IMR-90 (cell line): ENCODE data around the gene SSBP3. TPM values are rescaled to one million over a fixed set of nuclear protein-coding genes. Genes with fewer than 3 reads are reported as not detected.

Experiments used
- ATAC-seq: fragments of 200-7000 bp; cut with Tn5 transposase; 2 replicates; pipeline ENCODE4 v1.9.1; 2020; ENCODE audit warnings: low read depth, mild to moderate bottlenecking, moderate library complexity
- BruUV-seq: library from RNA; stranded (reverse); fragments of 400-500 nt; replicated peaks from 2 replicates; lab custom pipeline; 2021; lab: Mats Ljungman, UMichigan
- CTCF ChIA-PET: fragments of 300-600 bp; formaldehyde crosslinking; extraction: SDS; loops from one replicate; lab custom pipeline; 2021; ENCODE audit warnings: antibody characterized with exemption; lab: Yijun Ruan, JAX
- POLR2A ChIA-PET: fragments of 300-600 bp; sonication (Branson Sonifier 250); formaldehyde crosslinking; loops from one replicate; lab custom pipeline; 2022; ENCODE audit warnings: antibody characterized with exemption; ENCODE audit not compliant: unreplicated experiment; lab: Charles Lee
- DNase-seq: peaks from one replicate; pipeline ENCODE4 v3.0.0; 2013
- H2AFZ ChIP-seq: replicated peaks from 2 replicates; pipeline ENCODE3; 2013; ENCODE audit warnings: low read length, mild to moderate bottlenecking; ENCODE audit not compliant: poor library complexity
- H2AK5ac ChIP-seq: 2 replicates; pipeline ENCODE4 v1.6.1; 2013; ENCODE audit warnings: low read depth, low read length, inconsistent platforms
- H2AK9ac ChIP-seq: replicated peaks from 2 replicates; pipeline ENCODE3; 2013; ENCODE audit warnings: mild to moderate bottlenecking, low read depth, low read length, moderate library complexity; ENCODE audit not compliant: poor library complexity
- H2BK120ac ChIP-seq: 2 replicates; pipeline ENCODE4 v1.6.1; 2013; ENCODE audit warnings: low read depth, low read length, inconsistent platforms
- H2BK15ac ChIP-seq: 3 replicates; pipeline ENCODE4 v1.6.1; 2013; ENCODE audit warnings: low read depth, low read length, inconsistent platforms
- H2BK20ac ChIP-seq: 2 replicates; pipeline ENCODE4 v1.6.1; 2013; ENCODE audit warnings: low read depth, mild to moderate bottlenecking, inconsistent platforms, low read length, moderate library complexity
- H2BK5ac ChIP-seq: 2 replicates; pipeline ENCODE4 v1.6.1; 2013; ENCODE audit warnings: mild to moderate bottlenecking, low read depth, low read length, inconsistent platforms; ENCODE audit not compliant: poor library complexity, severe bottlenecking
- H3K14ac ChIP-seq: replicated peaks from 2 replicates; pipeline ENCODE4 v1.6.1; 2013; ENCODE audit warnings: low read depth, low read length, inconsistent platforms
- H3K18ac ChIP-seq: 2 replicates; pipeline ENCODE4 v1.6.1; 2013; ENCODE audit warnings: low read depth, low read length, control low read depth
- H3K23ac ChIP-seq: 2 replicates; pipeline ENCODE4 v1.6.1; 2013; ENCODE audit warnings: low read depth, low read length, inconsistent platforms
- H3K27ac ChIP-seq: 2 replicates; pipeline ENCODE4 v1.5.1; 2013; ENCODE audit warnings: mild to moderate bottlenecking, control low read depth, low read length; ENCODE audit not compliant: insufficient read depth
- H3K27me3 ChIP-seq: 2 replicates; pipeline ENCODE4 v1.6.1; 2013; ENCODE audit warnings: low read length; ENCODE audit not compliant: control insufficient read depth, insufficient read depth
- H3K36me3 ChIP-seq: 2 replicates; pipeline ENCODE4 v1.6.1; 2013; ENCODE audit warnings: low read length, mixed read lengths; ENCODE audit not compliant: control insufficient read depth, insufficient read depth
- H3K4ac ChIP-seq: 2 replicates; pipeline ENCODE4 v1.6.1; 2013; ENCODE audit warnings: low read depth, low read length, inconsistent platforms
- H3K4me1 ChIP-seq: 2 replicates; pipeline ENCODE4 v1.6.1; 2013; ENCODE audit warnings: low read length, mixed read lengths; ENCODE audit not compliant: control insufficient read depth, insufficient read depth
- H3K4me2 ChIP-seq: 2 replicates; pipeline ENCODE4 v1.6.1; 2013; ENCODE audit warnings: low read depth, mild to moderate bottlenecking, control low read depth, low read length, moderate library complexity
- H3K4me3 ChIP-seq: 2 replicates; pipeline ENCODE4 v1.5.1; 2013; ENCODE audit warnings: low read depth, mild to moderate bottlenecking, control low read depth, low read length, moderate library complexity; ENCODE audit not compliant: insufficient read depth
- H3K56ac ChIP-seq: 2 replicates; pipeline ENCODE4 v1.6.1; 2013; ENCODE audit warnings: low read length, inconsistent platforms; ENCODE audit not compliant: insufficient read depth; ENCODE audit errors: extremely low read depth
- H3K79me1 ChIP-seq, 2 experiments: 2 replicates each; pipeline ENCODE4 v1.6.1; 2013; ENCODE audit warnings: low read length in 2 of 2, inconsistent platforms in 1 of 2, low read depth in 1 of 2
- H3K9ac ChIP-seq: 2 replicates; pipeline ENCODE4 v1.6.1; 2013; ENCODE audit warnings: low read depth, low read length, control low read depth
- H3K9me1 ChIP-seq: 2 replicates; pipeline ENCODE4 v1.6.1; 2013; ENCODE audit warnings: low read length, inconsistent platforms; ENCODE audit not compliant: insufficient read depth
- H3K9me3 ChIP-seq: 2 replicates; pipeline ENCODE4 v1.6.1; 2013; ENCODE audit warnings: low read length; ENCODE audit not compliant: control insufficient read depth, insufficient read depth
- H4K20me1 ChIP-seq: 2 replicates; pipeline ENCODE4 v1.6.1; 2013; ENCODE audit warnings: low read length, inconsistent platforms; ENCODE audit not compliant: insufficient read depth
- H4K5ac ChIP-seq: 2 replicates; pipeline ENCODE4 v1.6.1; 2013; ENCODE audit warnings: mild to moderate bottlenecking, low read depth, low read length, control low read depth
- H4K8ac ChIP-seq, 2 experiments: 2 replicates each; pipeline ENCODE4 v1.6.1; 2013; ENCODE audit warnings: low read depth in 2 of 2, low read length in 2 of 2, control low read depth in 1 of 2, inconsistent platforms in 1 of 2
- H4K91ac ChIP-seq: 2 replicates; pipeline ENCODE4 v1.6.1; 2013; ENCODE audit warnings: low read depth, low read length, inconsistent platforms; ENCODE audit not compliant: insufficient read depth
- BHLHE40 ChIP-seq: fragments of 150-350 bp; IDR thresholded peaks from 2 replicates; pipeline ENCODE4 v1.6.1; 2016; ENCODE audit warnings: mild to moderate bottlenecking, low read depth, low read length
- CEBPB ChIP-seq: IDR thresholded peaks from 2 replicates; pipeline ENCODE4 v1.6.1; 2012; ENCODE audit warnings: low read depth, low read length, improper control_type of control experiment
- CHD1 ChIP-seq: IDR thresholded peaks from 2 replicates; pipeline ENCODE4 v1.6.1; 2012; ENCODE audit warnings: low read depth, low read length, improper control_type of control experiment
- CTCF ChIP-seq: conservative IDR thresholded peaks from 2 replicates; pipeline ENCODE4 v1.5.1; 2012; ENCODE audit warnings: mild to moderate bottlenecking, low read depth, low read length, improper control_type of control experiment
- ELK1 ChIP-seq: fragments of 150-350 bp; IDR thresholded peaks from 2 replicates; pipeline ENCODE4 v1.6.1; 2016; ENCODE audit warnings: low read depth, mild to moderate bottlenecking, low read length, moderate library complexity, borderline replicate concordance
- FOS ChIP-seq: fragments of 150-350 bp; IDR thresholded peaks from 2 replicates; pipeline ENCODE4 v1.6.1; 2016; ENCODE audit warnings: low read depth, low read length
- MAFK ChIP-seq: IDR thresholded peaks from 2 replicates; pipeline ENCODE4 v1.6.1; 2012; ENCODE audit warnings: low read depth, low read length, improper control_type of control experiment
- MAZ ChIP-seq: IDR thresholded peaks from 2 replicates; pipeline ENCODE4 v1.6.1; 2012; ENCODE audit warnings: low read depth, mild to moderate bottlenecking, low read length, improper control_type of control experiment, moderate library complexity, borderline replicate concordance
- MXI1 ChIP-seq: IDR thresholded peaks from 2 replicates; pipeline ENCODE4 v1.6.1; 2012; ENCODE audit warnings: low read depth, mild to moderate bottlenecking, low read length, moderate library complexity, borderline replicate concordance
- NFE2L2 ChIP-seq: fragments of 150-350 bp; IDR thresholded peaks from 2 replicates; pipeline ENCODE4 v1.6.1; 2016; ENCODE audit warnings: low read depth, mild to moderate bottlenecking, low read length
- POLR2A ChIP-seq: IDR thresholded peaks from 2 replicates; pipeline ENCODE4 v1.6.1; 2012; ENCODE audit warnings: mild to moderate bottlenecking, low read depth, low read length
- RAD21 ChIP-seq: IDR thresholded peaks from 2 replicates; pipeline ENCODE4 v1.6.1; 2012; ENCODE audit warnings: low read length, improper control_type of control experiment
- RCOR1 ChIP-seq: IDR thresholded peaks from 2 replicates; pipeline ENCODE4 v1.6.1; 2012; ENCODE audit warnings: mild to moderate bottlenecking, low read length, improper control_type of control experiment; ENCODE audit not compliant: insufficient replicate concordance
- RFX5 ChIP-seq: IDR thresholded peaks from 2 replicates; pipeline ENCODE4 v1.8.0; 2012; ENCODE audit warnings: low read depth, mild to moderate bottlenecking, low read length, moderate library complexity
- SMC3 ChIP-seq: fragments of 150-350 bp; IDR thresholded peaks from 2 replicates; pipeline ENCODE4 v1.6.1; 2016; ENCODE audit warnings: low read depth, mild to moderate bottlenecking, antibody characterized with exemption, low read length, moderate library complexity
- USF2 ChIP-seq: fragments of 150-350 bp; IDR thresholded peaks from 2 replicates; pipeline ENCODE4 v1.6.1; 2017; ENCODE audit warnings: mild to moderate bottlenecking, antibody characterized with exemption, low read length, low read depth
- WGBS, 2 experiments: methylation state at CpG; one replicate each; pipeline versions ENCODE4 v1.1.5 to v1.1.7; 2013; ENCODE audit warnings: missing lambda C conversion rate in 2 of 2; ENCODE audit not compliant: insufficient read length in 1 of 2; ENCODE audit errors: extremely low coverage in 2 of 2; 5-methylcytosine and 5-hydroxymethylcytosine counted together
- dilution Hi-C: fragments of 300-500 bp; cut with HindIII; formaldehyde crosslinking; loops from one replicate; pipeline ENCODE4 v1.14.3; 2018; ENCODE audit warnings: low sequenced_read_pairs; ENCODE audit not compliant: unreplicated experiment
- in situ Hi-C: fragments of 300-500 bp; cut with MboI; formaldehyde crosslinking; loops from 3 replicates; pipeline ENCODE4 v1.14.3; 2019; ENCODE audit warnings: low sequenced_read_pairs, inconsistent platforms, mixed read lengths
- intact Hi-C: fragments of 100-400 bp; cut with micrococcal nuclease; formaldehyde crosslinking; loops from 2 replicates; pipeline ENCODE4 v1.10.0; 2022
- polyA plus RNA-seq, 3 experiments: library from polyadenylated mRNA; depleted of rRNA; stranded (reverse); fragments of >200 nt; gene quantifications; 2 replicates each; pipeline ENCODE4 v1.2.3, GENCODE V29; 2012; ENCODE audit warnings: low replicate concordance in 1 of 3
- total RNA-seq: library from RNA; depleted of rRNA; stranded (reverse); fragments of >200 nt; gene quantifications from 2 replicates; pipeline ENCODE4 v1.2.3, GENCODE V29; 2012

The SSBP3 gene
- total and polyA plus RNA-seq, 2 of the 4 experiments (the other 2 are of a cell fraction): 10.9 to 39.6 TPM

GRCh38 chr1:54390655-54391054 lies 15.5 kb downstream of the SSBP3 start:
- Histone ChIP-seq H3K27ac (no peak overlapping the region), H3K18ac (no peak overlapping the region), H2BK5ac (no peak overlapping the region), H3K14ac (no peak overlapping the region), H3K4me3 (no peak overlapping the region), H3K4me2 (no peak overlapping the region), H3K4me1 (peaks cover 14% of the 10 kb centered on the region), H3K36me3 (peaks cover 49% of the 10 kb centered on the region), H3K23ac (no peak overlapping the region), H3K4ac (no peak overlapping the region), H2BK20ac (no peak overlapping the region), H2AK5ac (no peak overlapping the region), H3K9me3 (no peaks in the 10 kb centered on the region), H2BK120ac (no peak overlapping the region), H3K27me3 (no peaks in the 10 kb centered on the region), H4K8ac (no peak overlapping the region), H4K5ac (no peak overlapping the region), H2AK9ac (no peak overlapping the region), H3K9me1 (peaks cover 18% of the 10 kb centered on the region), H2BK15ac (no peak overlapping the region), H4K20me1 (peaks cover 69% of the 10 kb centered on the region), H4K91ac (no peak overlapping the region), H3K56ac (no peak overlapping the region), H2AFZ (no peak overlapping the region), H3K9ac (no peak overlapping the region), H3K79me1 (peaks cover 25 to 77% of the 10 kb centered on the region in 2 experiments)
- BruUV-seq: no TSS peak
- WGBS, 2 experiments: 93% methylated on average over 16 of the region's 24 CpGs; no CpG with 5 or more reads in 1 of the 2 experiments
- DNase-seq (no peak), ATAC-seq (no peak)
- ChIA-PET POLR2A (no interaction called here), CTCF (no interaction called here)
- dilution Hi-C loops (no loop called here), in situ Hi-C loops (no loop called here), intact Hi-C loops (no loop called here)
- TF ChIP-seq MAZ (no peak), RCOR1 (no peak), USF2 (no peak), POLR2A (no peak), RAD21 (no peak), SMC3 (no peak), MXI1 (no peak), NFE2L2 (no peak), CEBPB (no peak), CHD1 (no peak), MAFK (no peak), CTCF (no peak), RFX5 (no peak), BHLHE40 (no peak), ELK1 (no peak), FOS (no peak)
